IPS DF 4.7 (cell line): Measurements from ENCODE around the gene VAMP2.

Experiments
- DNase-seq: peaks from one replicate; pipeline ENCODE4 v3.0.0-alpha.2; 2013; ENCODE audit warnings: low spot score; ENCODE audit errors: extremely low read depth

The VAMP2 gene

GRCh38 chr17:8143581-8144400 lies 19.0 kb downstream of the VAMP2 start:
- no peak for DNase-seq

DNA sequence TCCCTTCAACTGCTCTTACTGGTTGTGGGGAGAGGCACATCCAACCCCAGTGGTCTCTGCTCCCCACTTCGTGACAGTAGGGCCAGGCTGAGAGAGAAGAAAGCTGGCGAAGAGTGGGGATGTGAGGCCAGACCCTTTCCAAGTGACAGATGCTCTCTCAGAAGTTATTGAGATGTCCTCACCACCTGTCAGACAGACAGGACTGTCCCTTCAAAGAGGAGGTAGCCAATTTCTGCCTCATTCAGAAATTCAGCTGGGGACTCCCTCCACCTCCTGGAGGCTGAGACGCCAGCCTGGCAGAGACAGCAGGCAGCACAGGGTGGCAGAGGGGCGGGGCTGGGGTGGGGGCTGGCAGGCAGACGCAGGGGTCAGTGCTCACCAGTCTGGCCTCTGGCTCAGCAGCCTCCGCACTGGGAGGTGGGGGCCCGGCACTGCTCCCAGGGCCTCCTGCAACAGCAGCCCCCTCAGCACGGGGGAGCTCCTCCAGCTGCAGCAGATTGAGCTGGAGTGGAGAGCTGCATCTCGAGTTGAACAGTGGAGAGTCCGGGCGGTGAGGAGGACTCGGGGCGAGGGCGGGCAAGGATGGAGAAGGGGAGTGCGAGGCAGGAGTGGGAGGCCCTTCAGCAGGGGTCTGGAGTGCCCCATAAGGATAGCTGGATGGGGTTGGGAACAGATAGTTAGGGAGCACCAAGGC lies 19.7 kb downstream of the VAMP2 start:
- DNase-seq = no peak

GRCh38 chr17:8142158-8142886 lies 20.4 kb downstream of the VAMP2 start:
- DNase-seq = no peak

GRCh38 chr17:8141741-8142140 lies 21.0 kb downstream of the VAMP2 start:
- no peak for DNase-seq

DNA sequence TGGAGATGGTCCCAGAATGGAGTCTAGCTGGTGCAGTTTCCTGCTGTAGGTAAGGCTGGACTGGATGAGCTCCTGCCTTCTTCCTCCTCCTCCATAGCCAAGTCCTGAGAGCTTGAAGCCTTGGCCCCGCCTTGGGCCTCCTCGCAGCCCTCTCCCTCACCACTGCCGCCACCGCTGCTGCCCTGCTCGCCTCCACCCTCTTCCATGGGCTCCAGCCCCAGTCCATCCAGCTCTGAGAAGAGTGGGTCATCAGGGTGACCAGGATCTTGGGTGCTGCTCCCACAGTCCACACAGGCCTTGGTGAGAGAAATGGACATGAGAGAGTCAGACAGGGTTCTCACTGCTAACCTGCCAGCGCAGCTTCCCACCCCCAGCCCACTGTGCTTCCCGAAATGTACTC lies 21.7 kb downstream of the VAMP2 start:
- DNase-seq = no peak

DNA sequence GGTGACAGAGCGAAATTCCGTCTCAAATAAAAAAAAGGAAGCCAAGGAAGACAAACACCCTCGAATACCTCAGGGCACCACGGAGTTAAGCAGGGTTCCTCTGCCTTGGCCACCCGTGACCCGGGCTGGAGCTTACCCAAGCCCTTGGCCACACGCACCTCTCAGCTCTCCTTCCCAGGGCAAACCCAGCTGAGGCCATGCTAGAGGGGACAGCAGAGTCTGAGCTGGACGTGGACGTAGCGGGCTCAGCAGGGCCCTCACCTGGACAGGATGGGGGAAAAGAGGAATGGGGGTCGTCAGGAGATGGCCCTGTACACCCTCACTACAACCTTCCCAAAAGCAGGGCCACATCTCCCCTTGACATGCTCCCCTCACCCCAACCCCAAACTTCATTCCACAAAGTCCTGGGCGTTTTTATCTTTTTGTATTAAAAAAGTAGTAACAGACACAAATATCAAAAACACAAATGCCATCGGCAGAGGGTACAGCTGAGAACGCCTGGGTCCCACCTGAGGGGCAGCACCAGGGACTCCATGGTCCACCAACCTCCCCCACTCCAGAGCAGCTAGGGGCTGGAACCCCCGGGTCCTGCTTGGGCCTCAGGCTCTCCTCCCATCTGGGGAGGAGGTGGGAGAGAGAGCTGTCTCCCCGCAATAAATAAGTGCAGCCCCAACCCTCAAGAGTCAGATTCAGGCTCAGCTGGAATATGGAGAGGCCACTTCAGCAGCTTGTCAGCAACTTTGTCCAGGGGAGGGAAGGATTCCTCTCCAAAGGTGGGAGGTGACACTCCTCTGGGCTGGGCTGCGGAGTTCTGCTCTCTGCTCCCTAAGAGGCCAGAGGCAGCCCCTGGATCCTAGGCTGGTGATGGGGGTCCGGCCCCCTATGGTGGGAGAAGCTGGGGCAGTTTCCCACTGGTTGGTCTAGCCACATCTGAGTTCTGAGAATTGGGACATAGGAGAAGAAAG lies 22.4 kb downstream of the VAMP2 start:
- no peak for DNase-seq

- no peak for DNase-seq
Measured at GRCh38 chr17:8138672-8139371, 23.9 kb downstream of the VAMP2 start.

DNA sequence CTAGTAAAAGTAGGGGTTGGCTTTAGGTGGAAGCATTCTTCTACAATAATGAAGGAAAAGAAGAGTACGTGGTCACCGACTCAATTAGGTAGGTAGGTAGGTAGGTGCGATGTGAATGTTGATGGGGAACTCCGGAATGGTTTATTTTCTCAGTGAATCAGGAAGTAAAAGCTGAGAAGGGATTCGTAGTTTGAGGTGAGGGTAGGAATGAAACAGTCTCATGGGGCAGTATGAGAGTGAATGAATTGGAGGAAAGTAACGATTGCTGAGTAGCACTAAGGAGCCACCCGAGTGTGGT lies 24.4 kb downstream of the VAMP2 start:
- no peak for DNase-seq

DNA sequence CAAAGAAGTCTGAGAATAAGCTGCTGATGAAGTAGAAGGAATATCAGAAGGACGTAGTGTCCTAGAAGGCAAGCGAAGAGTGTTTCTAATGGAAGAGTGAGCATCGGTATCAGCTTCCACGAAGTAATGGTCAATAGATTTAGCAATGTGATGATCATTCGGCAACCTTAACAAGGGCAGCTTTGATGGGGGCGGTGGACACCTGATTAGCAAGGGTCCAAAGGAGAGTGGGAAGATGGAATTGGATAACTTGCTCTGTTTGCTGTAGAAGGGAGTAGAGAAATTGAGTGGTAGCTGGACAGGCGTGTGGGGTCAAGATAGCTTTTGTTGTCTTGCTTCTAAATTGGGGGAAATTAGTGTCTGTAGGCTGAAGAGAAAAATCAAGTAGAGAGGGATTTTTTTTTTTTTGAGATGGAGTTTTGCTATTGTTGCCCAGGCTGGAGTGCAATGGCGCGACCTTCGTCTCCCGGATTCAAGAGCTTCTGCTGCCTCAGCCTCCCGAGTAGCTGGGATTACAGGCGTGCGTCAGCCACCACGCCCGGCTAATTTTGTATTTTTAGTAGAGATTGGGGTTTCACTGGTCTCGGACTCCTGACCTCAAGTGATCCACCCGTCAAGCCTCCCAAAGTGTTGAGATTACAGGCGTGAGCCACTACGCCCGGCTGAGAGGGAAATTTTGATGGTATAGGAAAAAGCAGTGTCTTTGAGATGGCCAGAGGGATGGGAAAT lies 24.9 kb downstream of the VAMP2 start:
- DNase-seq = no peak

DNA sequence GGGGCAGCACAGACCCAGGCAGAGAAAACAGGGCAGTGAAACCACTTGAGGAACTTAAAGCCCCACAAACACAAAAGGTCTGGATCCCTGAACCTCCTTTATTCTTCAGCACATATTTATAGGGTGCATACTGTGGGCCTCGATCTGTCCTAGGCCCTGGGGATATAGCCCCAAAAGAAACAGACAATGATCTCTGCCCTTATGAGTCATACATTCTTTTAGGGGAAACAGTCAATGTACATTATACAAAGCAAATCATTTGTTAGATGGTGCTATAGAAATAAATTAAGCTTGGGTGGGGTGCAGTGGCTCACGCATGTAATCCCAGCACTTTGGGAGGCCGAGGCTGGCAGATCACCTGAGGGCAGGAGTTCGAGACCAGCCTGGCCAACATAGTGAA lies 28.8 kb downstream of the VAMP2 start:
- DNase-seq = no peak

GRCh38 chr17:8133399-8133798 lies 29.3 kb downstream of the VAMP2 start:
- no peak for DNase-seq

DNA sequence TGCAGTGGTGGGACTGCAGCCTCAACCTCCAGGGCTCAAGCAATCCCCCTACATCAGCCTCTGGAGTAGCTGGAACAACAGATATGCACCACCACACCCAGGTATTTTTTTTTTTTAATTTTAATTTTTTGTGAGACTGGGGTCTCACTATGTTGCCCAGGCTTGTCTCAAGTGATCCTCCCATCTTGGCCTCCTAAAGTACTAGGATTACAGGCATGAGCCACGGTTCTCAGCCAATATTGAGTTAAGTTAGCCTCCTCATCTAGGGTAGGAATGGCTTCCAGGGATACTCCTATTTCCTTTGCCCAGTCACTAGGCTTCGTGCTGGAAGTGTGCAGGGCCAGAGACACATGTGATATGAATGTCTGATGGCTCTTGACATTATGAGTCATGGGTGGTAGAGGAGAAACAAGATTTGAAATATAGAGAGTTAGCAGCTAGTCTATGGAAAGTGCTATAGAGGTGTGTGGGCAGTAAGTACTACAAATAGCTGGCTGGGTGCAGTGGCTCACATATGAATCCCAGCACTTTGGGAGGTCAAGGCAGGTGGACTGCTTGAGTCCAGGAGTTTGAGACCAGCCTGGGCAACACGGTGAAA lies 30.8 kb downstream of the VAMP2 start:
- no peak for DNase-seq

GRCh38 chr17:8128125-8128784 lies 34.5 kb downstream of the VAMP2 start:
- DNase-seq = no peak

- no peak for DNase-seq
Measured at GRCh38 chr17:8126491-8127066, 36.2 kb downstream of the VAMP2 start.

DNA sequence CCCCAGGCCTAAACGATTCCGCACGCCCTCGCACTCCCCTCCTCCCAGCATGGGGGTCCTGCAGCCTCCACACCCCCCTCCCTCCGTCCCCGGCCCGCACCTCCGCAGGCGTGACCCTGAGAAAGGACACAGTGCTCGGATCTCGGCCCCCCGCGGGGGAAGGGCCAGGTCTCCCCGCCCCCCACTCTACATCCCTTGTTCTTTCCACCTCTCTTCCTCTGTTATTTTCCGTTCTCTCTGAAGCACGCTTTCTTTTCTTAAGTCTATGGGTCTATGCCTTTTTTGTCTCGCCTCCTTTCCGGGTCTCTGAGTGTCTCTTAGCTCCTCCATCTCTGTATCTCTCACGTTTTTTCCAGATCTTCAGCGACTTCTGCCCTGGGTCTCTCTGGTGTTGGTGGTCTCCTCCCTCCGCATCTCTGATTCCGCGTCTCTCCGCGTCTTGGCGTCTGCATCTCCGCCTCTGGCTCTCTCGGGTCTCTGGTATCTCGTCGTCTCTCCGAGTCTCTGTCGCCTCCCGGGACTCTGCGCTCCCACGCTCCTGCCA lies 36.7 kb downstream of the VAMP2 start:
- DNase-seq = no peak

DNA sequence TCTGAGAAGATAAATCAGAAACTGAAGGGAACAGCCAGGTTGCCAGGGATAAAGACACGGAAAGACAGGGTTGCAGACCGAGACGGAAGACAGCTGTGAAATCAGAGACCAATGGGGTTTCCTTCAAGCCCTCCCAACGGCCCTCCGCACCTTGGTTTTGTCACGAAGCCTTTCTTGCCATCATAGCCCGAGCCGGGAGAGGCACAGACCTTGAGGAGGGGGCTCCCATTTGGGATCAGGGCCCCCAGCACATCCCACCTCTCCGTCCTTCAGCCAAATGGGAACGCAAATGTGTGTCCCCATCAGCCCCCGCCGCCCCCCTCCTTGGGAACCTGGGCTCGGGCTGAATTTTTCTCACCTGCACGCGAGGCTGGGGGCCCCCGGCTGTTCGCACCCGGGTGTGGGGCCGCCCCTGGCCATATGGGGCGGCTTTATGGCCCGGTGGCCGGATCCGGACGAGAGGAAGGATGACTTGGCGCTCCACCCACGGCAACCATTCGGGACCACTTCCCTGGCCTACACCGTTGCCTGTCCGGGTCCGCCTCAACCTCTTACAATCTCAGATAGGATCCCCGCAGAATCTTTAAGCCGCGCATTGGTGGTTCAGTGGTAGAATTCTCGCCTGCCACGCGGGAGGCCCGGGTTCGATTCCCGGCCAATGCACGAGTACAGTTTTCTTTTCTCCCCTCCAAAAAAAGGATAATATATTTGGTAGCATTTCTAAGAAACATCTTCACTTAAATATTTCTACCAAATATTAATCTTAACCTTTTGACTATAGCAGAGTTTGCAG lies 37.4 kb downstream of the VAMP2 start:
- no peak for DNase-seq

DNA sequence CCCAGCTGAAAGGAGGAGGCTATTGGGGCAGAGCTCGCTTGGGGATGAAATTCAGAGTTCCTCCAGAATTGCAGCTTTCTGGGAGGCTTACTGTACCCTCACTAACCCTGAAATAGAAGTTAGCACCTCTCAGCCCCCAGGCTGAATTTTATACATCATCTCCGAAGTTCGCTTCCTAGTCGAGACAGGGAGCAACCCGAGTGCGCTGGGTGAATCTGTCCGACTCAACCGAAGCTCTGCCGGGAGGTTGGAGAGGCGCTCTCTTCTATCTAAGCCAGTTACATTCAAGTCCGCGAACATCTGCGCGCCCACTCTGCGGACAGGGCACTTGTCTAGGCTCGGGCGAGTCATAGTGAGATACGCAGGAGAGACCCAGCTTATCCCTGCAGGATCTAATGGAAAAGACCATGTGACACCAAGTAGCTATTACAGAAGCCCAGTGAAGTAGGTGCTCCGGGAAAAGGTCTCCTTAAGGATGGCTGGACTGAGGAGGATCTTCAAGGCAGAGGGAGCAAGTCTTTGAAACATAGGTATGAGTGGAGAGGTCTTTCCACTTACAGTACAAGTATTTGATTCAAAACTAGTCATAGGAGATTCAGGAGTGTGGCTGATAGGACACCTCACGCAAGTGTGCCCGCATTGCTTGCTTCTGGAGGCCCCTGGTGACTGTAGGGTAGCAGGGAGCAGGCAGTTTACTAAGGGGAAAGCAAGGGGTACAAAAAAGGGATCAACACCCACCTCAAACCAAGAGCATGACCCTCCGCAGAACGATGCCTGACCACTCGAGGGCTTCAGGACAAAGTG lies 38.2 kb downstream of the VAMP2 start:
- no peak for DNase-seq
